HG03460 (cell line): ENCODE data around the gene MYO7A.

Experiments used
- ATAC-seq: cut with Tn5 transposase; IDR thresholded peaks from one replicate; pipeline ENCODE4 v1.9.1; 2021; ENCODE audit not compliant: unreplicated experiment

MYO7A gene

GRCh38 chr11:77127920-77128691 is at the start of gene MYO7A:
MYO7A (plus strand) TSS chr11:77128246; CDS start chr11:77130635, 2,389 bp downstream.
- no peak for ATAC-seq

GRCh38 chr11:77079666-77080065 is 48.4 kb upstream of the MYO7A start:
- no peak for ATAC-seq

- no peak for ATAC-seq
Measured at GRCh38 chr11:77080643-77081210, 47.3 kb upstream of the MYO7A start.

GRCh38 chr11:77081381-77081851 is 46.6 kb upstream of the MYO7A start:
- no peak for ATAC-seq

- no peak for ATAC-seq
Measured at GRCh38 chr11:77081976-77082836, 45.8 kb upstream of the MYO7A start.

GRCh38 chr11:77082838-77083565 is 45.0 kb upstream of the MYO7A start:
- ATAC-seq: no peak

- ATAC-seq: no peak
Measured at GRCh38 chr11:77083566-77084245, 44.3 kb upstream of the MYO7A start.

GRCh38 chr11:77084581-77085191 is 43.4 kb upstream of the MYO7A start:
- no peak for ATAC-seq

- no peak for ATAC-seq
Measured at GRCh38 chr11:77085652-77086051, 42.4 kb upstream of the MYO7A start.

- ATAC-seq: no peak
Measured at GRCh38 chr11:77086521-77087472, 41.2 kb upstream of the MYO7A start.

- ATAC-seq: no peak
Measured at GRCh38 chr11:77087723-77088225, 40.3 kb upstream of the MYO7A start.

- no peak for ATAC-seq
Measured at GRCh38 chr11:77088236-77089003, 39.6 kb upstream of the MYO7A start.

GRCh38 chr11:77089004-77089545 is 39.0 kb upstream of the MYO7A start:
- no peak for ATAC-seq

- ATAC-seq: no peak
Measured at GRCh38 chr11:77090046-77090372, 38.0 kb upstream of the MYO7A start.

- ATAC-seq: no peak
Measured at GRCh38 chr11:77090373-77091111, 37.5 kb upstream of the MYO7A start.

GRCh38 chr11:77091146-77091940 is 36.7 kb upstream of the MYO7A start:
- ATAC-seq: peak; percentile 84
